Duodenal mucosa (tissue), 2 donors: ENCODE results near the gene RAB6B.

ENCODE experiments used
- H3K27ac ChIP-seq: one replicate; pipeline ENCODE4 v1.7.0; 2013; ENCODE audit warnings: low read depth, low read length
- H3K27me3 ChIP-seq, 2 donors: one replicate each; pipeline ENCODE4 v1.7.0; 2013; ENCODE audit warnings: low read length in 2 of 2, control low read depth in 1 of 2; ENCODE audit not compliant: insufficient read depth in 2 of 2, control insufficient read depth in 1 of 2
- H3K36me3 ChIP-seq, 2 donors: one replicate each; pipeline ENCODE4 v1.7.0; 2013; ENCODE audit warnings: low read length in 2 of 2, control low read depth in 1 of 2; ENCODE audit not compliant: insufficient read depth in 2 of 2, control insufficient read depth in 1 of 2
- H3K4me1 ChIP-seq, 2 donors: one replicate each; pipeline ENCODE4 v1.7.0; 2013; ENCODE audit warnings: low read length in 2 of 2, control low read depth in 1 of 2; ENCODE audit not compliant: insufficient read depth in 2 of 2, control insufficient read depth in 1 of 2
- H3K4me3 ChIP-seq, 2 donors: one replicate each; pipeline ENCODE4 v1.7.0; 2013; ENCODE audit warnings: low read length in 2 of 2, low read depth in 1 of 2
- H3K9ac ChIP-seq, 2 donors: one replicate each; pipeline ENCODE4 v1.7.0; 2013; ENCODE audit warnings: low read length in 2 of 2, low read depth in 1 of 2
- H3K9me3 ChIP-seq, 2 donors: one replicate each; pipeline ENCODE4 v1.7.0; 2013; ENCODE audit warnings: low read length in 2 of 2, control low read depth in 1 of 2; ENCODE audit not compliant: control insufficient read depth in 1 of 2

RAB6B gene

DNA sequence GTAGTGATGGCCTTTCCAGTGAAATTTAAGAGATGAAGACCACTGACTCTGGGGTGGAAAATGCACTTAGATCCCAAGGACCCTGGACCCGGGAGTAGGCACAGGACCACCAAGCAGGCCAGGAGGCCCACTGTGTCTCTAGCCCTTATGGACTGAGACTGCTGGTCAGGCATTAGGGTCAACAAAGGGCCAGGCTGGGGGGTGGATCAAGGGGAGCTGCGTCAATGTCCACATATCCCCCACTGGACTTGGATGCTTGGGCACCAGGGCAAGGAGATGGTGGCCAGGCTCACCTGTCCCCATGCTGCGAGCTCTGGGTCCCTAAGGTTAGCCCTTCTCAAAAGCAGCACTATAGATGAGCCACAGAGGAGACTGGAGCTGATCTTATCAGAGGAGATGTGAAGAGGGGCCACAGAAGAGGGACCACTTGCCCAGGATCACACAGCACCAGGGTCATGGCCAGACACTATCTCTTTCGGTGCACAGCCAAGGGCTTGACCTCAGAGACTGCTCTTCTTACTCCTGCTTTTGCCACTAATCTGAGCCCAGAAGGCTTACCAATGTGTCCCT is 14.7 kb downstream of the RAB6B start:
- H3K4me1 ChIP-seq = peaks cover 11 to 14% of the 10 kb centered on the region in 2 donors
- H3K27me3 ChIP-seq = no peaks in the 10 kb centered on the region
- H3K9ac ChIP-seq = no peak overlapping the region
- H3K4me3 ChIP-seq = no peak overlapping the region
- H3K36me3 ChIP-seq = no peaks in the 10 kb centered on the region
- H3K9me3 ChIP-seq = peaks cover 0 to 6% of the 10 kb centered on the region in 2 donors
- H3K27ac ChIP-seq = no peak overlapping the region

GRCh38 chr3:133880287-133880686 is 15.4 kb downstream of the RAB6B start:
- no peak overlapping the region for H3K27ac ChIP-seq
- no peaks in the 10 kb centered on the region for H3K36me3 ChIP-seq
- peaks cover 0 to 6% of the 10 kb centered on the region in 2 donors for H3K9me3 ChIP-seq
- no peak overlapping the region for H3K4me3 ChIP-seq
- H3K27me3 ChIP-seq = no peaks in the 10 kb centered on the region
- H3K4me1 ChIP-seq = peaks cover 11 to 14% of the 10 kb centered on the region in 2 donors
- no peak overlapping the region for H3K9ac ChIP-seq

DNA sequence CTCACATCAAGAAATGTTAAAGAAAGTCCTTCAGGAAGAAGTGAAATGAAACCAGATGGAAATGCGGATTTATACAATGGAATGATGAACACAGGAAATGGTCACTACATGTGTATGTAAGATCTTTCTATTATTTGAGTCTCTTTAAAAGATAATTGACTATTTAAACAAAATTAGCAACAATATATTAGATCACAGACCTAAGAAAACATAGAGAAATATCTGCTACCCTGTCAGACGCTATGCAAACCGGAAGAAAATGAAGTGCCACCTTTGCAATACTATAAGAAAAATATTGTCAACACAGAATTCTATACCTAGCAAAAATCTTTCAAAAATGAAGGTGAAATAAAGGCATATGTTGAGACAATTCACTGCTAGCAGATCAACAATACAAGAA is 17.2 kb downstream of the RAB6B start:
- Histone ChIP-seq H3K9ac (no peak overlapping the region), H3K36me3 (no peaks in the 10 kb centered on the region), H3K4me3 (no peak overlapping the region), H3K27ac (no peak overlapping the region), H3K27me3 (no peaks in the 10 kb centered on the region), H3K9me3 (peaks cover 0 to 6% of the 10 kb centered on the region in 2 donors), H3K4me1 (peaks cover 5 to 8% of the 10 kb centered on the region in 2 donors)

GRCh38 chr3:133877221-133877620 is 18.5 kb downstream of the RAB6B start:
- Histone ChIP-seq H3K9me3 (peaks cover 0 to 6% of the 10 kb centered on the region in 2 donors), H3K4me1 (peaks cover 0 to 3% of the 10 kb centered on the region in 2 donors), H3K27me3 (no peaks in the 10 kb centered on the region), H3K27ac (no peak overlapping the region), H3K4me3 (no peak overlapping the region), H3K36me3 (no peaks in the 10 kb centered on the region), H3K9ac (no peak overlapping the region)

DNA sequence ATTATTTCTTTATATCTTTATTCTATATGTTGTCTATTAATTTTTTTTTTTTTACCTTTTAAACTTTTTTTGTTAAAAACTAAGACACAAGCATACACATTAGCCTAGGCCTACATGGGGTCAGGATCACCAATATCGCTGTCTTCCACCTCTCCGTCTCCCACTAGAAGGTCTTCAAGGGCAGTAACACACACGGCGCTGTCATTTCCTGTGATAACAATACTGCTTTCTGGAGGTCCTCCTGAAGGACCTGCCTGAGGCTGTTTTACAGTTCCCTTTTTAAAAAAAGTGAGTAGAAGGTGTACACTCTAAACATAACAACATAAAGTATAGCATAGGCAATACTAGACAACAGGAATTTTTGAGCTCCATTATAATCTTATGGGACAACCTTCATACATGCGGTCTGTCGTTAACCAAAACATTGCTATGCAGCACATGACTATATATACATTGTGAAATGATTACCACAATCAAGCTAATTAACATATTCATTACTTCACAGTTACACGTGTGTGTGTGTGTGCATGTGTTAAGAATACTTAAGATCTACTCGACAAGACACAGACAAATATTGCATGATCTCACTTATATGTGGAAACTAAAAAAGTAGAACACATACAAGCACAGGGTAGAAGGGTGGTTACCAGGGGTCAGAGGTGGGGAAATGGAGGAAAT is 20.8 kb downstream of the RAB6B start:
- Histone ChIP-seq H3K27ac (no peak overlapping the region), H3K4me1 (no peaks in the 10 kb centered on the region), H3K9me3 (peaks cover 0 to 6% of the 10 kb centered on the region in 2 donors), H3K9ac (no peak overlapping the region), H3K27me3 (no peaks in the 10 kb centered on the region), H3K36me3 (no peaks in the 10 kb centered on the region), H3K4me3 (no peak overlapping the region)

- Histone ChIP-seq H3K36me3 (no peaks in the 10 kb centered on the region), H3K9ac (no peak overlapping the region), H3K4me1 (no peaks in the 10 kb centered on the region), H3K4me3 (no peak overlapping the region), H3K27ac (no peak overlapping the region), H3K27me3 (no peaks in the 10 kb centered on the region), H3K9me3 (peaks cover 0 to 2% of the 10 kb centered on the region in 2 donors)
These were observed 21.3 kb downstream of the RAB6B start for GRCh38 chr3:133874344-133874743.

GRCh38 chr3:133872781-133873180 is 22.9 kb downstream of the RAB6B start:
- Histone ChIP-seq H3K4me3 (no peak overlapping the region), H3K9me3 (no peaks in the 10 kb centered on the region), H3K27ac (no peak overlapping the region), H3K27me3 (no peaks in the 10 kb centered on the region), H3K9ac (no peak overlapping the region), H3K4me1 (no peaks in the 10 kb centered on the region), H3K36me3 (no peaks in the 10 kb centered on the region)

GRCh38 chr3:133872161-133872560 is 23.5 kb downstream of the RAB6B start:
- no peak overlapping the region for H3K27ac ChIP-seq
- H3K4me3 ChIP-seq = no peak overlapping the region
- no peaks in the 10 kb centered on the region for H3K4me1 ChIP-seq
- H3K27me3 ChIP-seq = no peaks in the 10 kb centered on the region
- H3K9me3 ChIP-seq = no peaks in the 10 kb centered on the region
- no peaks in the 10 kb centered on the region for H3K36me3 ChIP-seq
- H3K9ac ChIP-seq = no peak overlapping the region

DNA sequence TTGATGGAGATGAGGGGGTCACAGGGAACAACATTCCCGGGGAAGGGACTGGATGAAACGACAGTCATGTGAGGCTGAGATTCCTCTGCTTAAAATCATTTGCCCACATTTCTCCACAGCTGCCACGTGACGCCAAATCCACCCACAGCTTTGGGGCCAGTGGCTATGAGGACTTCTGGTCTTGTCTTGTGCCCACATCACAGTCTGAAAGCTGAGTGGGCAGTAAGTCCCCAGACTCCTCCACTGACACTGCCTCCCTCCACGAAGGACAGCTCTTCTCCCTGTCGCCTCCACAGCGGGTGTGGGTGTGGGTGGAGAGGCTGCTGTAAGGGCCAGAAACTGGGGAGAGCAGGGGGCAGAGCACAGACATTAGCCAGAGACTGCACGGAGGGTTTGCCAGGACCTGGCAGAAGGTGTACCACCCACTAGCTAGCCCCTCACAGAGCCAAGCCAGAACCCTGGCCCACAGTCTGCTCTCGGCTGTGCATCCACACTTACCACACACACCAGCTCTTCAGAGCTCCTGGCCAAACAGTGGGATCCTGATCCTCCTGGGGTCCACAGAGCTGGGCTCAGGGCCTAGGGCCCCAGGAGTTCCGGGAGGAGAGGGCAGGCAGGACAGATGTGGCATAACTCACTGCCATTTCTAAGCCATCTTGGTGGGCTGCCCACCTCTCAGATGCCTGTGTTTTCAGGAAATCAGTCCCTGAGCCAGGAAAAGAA is 24.2 kb downstream of the RAB6B start:
- Histone ChIP-seq H3K27ac (no peak overlapping the region), H3K4me3 (no peak overlapping the region)

GRCh38 chr3:133870822-133871221 is 24.9 kb downstream of the RAB6B start:
- H3K27me3 ChIP-seq = no peaks in the 10 kb centered on the region
- no peaks in the 10 kb centered on the region for H3K4me1 ChIP-seq
- H3K36me3 ChIP-seq = no peaks in the 10 kb centered on the region
- H3K9me3 ChIP-seq = no peaks in the 10 kb centered on the region
- no peak overlapping the region for H3K27ac ChIP-seq
- no peak overlapping the region for H3K4me3 ChIP-seq
- no peak overlapping the region for H3K9ac ChIP-seq

More for the DNA sequence above, 24.2 kb downstream of the RAB6B start:
- no peaks in the 10 kb centered on the region for H3K9me3 ChIP-seq
- no peaks in the 10 kb centered on the region for H3K4me1 ChIP-seq
- H3K36me3 ChIP-seq = no peaks in the 10 kb centered on the region
- no peak overlapping the region for H3K9ac ChIP-seq
- no peaks in the 10 kb centered on the region for H3K27me3 ChIP-seq
